ENCODE measurements around the gene GPHN. TPM values are rescaled to one million over a fixed set of nuclear protein-coding genes. Genes with fewer than 3 reads are reported as not detected.

The GPHN gene
- total and polyA plus RNA-seq, 4 experiments from 2014 or later = 9.0 to 18.8 (median 14.9) TPM

DNA sequence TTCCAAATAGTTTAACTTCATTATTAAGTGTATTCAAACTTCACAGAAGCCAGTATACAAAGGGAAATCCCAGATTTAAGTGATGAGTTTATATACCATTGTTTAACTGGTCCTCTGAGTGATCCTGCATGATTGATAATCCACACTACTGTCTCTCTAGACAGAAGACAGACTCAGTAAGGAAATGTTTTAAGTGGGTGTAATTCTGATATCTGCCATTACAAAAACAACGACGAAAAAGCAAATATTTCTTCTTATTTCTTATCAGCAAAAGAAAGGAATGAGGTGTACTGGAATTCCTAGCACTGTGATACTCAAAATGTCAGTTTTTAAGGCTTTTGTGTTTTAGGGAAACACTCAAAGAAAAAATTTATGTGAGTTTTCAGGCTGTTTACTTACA, 127.5 kb downstream of the GPHN start:
- Histone ChIP-seq H3K4me3 (ENCODE audit: low read length in 2 of 2) (no peak overlapping the region), H3K36me3 (ENCODE audit: insufficient read depth, low read length) (no peaks in the 10 kb centered on the region), H3K4me1 (ENCODE audit: insufficient read depth, low read length) (no peaks in the 10 kb centered on the region), H3K27ac (ENCODE audit: low read depth, low read length) (no peak overlapping the region), H3K9me3 (ENCODE audit: control insufficient read depth in 1 of 2, low read length in 2 of 2) (no peaks in the 10 kb centered on the region), H3K27me3 (ENCODE audit: insufficient read depth, low read length) (no peaks in the 10 kb centered on the region)
- CTCF ChIA-PET (ENCODE audit: partially characterized antibody) = no interaction called here
- intact Hi-C loops (cut with micrococcal nuclease) = no loop called here
- H3K27me3 Mint-ChIP-seq = no peaks in the 10 kb centered on the region
- peaks cover 0 to 12% (median 0%) of the 10 kb centered on the region in 8 donors for H3K9me3 Mint-ChIP-seq
- H3K27ac Mint-ChIP-seq = no peak overlapping the region
- POLR2A ChIA-PET (ENCODE audit: partially characterized antibody) = no interaction called here
- H3K4me1 Mint-ChIP-seq = peaks cover 0 to 14% (median 7%) of the 10 kb centered on the region in 4 donors
- no peak for DNase-seq
- no peak overlapping the region for H3K4me3 Mint-ChIP-seq
- peaks cover 0 to 11% of the 10 kb centered on the region in 2 donors for H3K36me3 Mint-ChIP-seq

GRCh38 chr14:66636240-66636639, 128.3 kb downstream of the GPHN start:
- Mint-ChIP-seq H3K27ac (no peak overlapping the region), H3K27me3 (no peaks in the 10 kb centered on the region), H3K4me3 (no peak overlapping the region), H3K4me1 (peaks cover 0 to 14% (median 7%) of the 10 kb centered on the region in 4 donors), H3K9me3 (peaks cover 0 to 12% (median 0%) of the 10 kb centered on the region in 8 donors), H3K36me3 (peaks cover 0 to 11% of the 10 kb centered on the region in 2 donors)
- no peaks in the 10 kb centered on the region for H3K4me1 ChIP-seq (ENCODE audit: insufficient read depth, low read length)
- intact Hi-C loops (cut with micrococcal nuclease) = no loop called here
- no peak overlapping the region for H3K27ac ChIP-seq (ENCODE audit: low read depth, low read length)
- H3K9me3 ChIP-seq (ENCODE audit: control insufficient read depth in 1 of 2, low read length in 2 of 2) = no peaks in the 10 kb centered on the region
- no peak overlapping the region for H3K4me3 ChIP-seq (ENCODE audit: low read length in 2 of 2)
- H3K36me3 ChIP-seq (ENCODE audit: insufficient read depth, low read length) = no peaks in the 10 kb centered on the region
- DNase-seq = no peak
- ChIA-PET CTCF (ENCODE audit: partially characterized antibody) (no interaction called here), POLR2A (ENCODE audit: partially characterized antibody) (no interaction called here)
- no peaks in the 10 kb centered on the region for H3K27me3 ChIP-seq (ENCODE audit: insufficient read depth, low read length)

DNA sequence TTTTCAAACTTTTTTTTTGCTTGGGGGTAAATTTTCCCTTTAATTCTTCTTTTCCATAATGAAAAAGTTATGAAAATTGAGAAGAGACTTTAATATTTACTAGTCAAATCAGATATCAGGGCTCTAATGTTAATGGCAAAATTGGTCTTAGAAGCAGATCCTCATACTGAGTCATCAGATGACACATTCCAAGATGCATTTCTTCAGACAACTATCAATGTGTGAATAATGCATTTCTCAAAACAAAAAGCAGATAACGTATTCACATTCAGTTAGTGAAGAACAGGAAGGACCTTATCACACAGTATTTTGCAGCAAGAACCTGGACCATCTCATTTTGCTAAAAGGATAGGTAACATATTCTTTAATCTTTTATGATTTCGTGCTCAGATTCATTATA, 130.7 kb downstream of the GPHN start:
- no peak overlapping the region for H3K27ac Mint-ChIP-seq
- intact Hi-C loops (cut with micrococcal nuclease) = no loop called here
- peaks cover 0 to 18% (median 14%) of the 10 kb centered on the region in 4 donors for H3K4me1 Mint-ChIP-seq
- Histone ChIP-seq H3K27me3 (ENCODE audit: insufficient read depth, low read length) (no peaks in the 10 kb centered on the region), H3K27ac (ENCODE audit: low read depth, low read length) (no peak overlapping the region), H3K36me3 (ENCODE audit: insufficient read depth, low read length) (no peaks in the 10 kb centered on the region), H3K9me3 (ENCODE audit: control insufficient read depth in 1 of 2, low read length in 2 of 2) (no peaks in the 10 kb centered on the region), H3K4me1 (ENCODE audit: insufficient read depth, low read length) (no peaks in the 10 kb centered on the region), H3K4me3 (ENCODE audit: low read length in 2 of 2) (no peak overlapping the region)
- no peak for DNase-seq
- ChIA-PET CTCF (ENCODE audit: partially characterized antibody) (interaction anchor here (1.0 to 1.8 kb wide), 2 partner anchors 10 to 15 kb away, joined by 3 to 4 read pairs; no protein-coding TSS in a partner anchor), POLR2A (ENCODE audit: partially characterized antibody) (no interaction called here)
- H3K4me3 Mint-ChIP-seq = no peak overlapping the region
- H3K36me3 Mint-ChIP-seq = no peaks in the 10 kb centered on the region
- H3K27me3 Mint-ChIP-seq = no peaks in the 10 kb centered on the region
- H3K9me3 Mint-ChIP-seq = peaks cover 0 to 4% (median 0%) of the 10 kb centered on the region in 8 donors

GRCh38 chr14:66641861-66642635, 134.1 kb downstream of the GPHN start:
- Mint-ChIP-seq H3K27ac (no peak overlapping the region), H3K36me3 (peaks cover 2 to 4% of the 10 kb centered on the region in 2 donors)
- H3K4me1 ChIP-seq (ENCODE audit: insufficient read depth, low read length) = no peaks in the 10 kb centered on the region

GRCh38 chr14:66643344-66643743, 135.4 kb downstream of the GPHN start:
- Mint-ChIP-seq H3K9me3 (peaks cover 0 to 2% (median 0%) of the 10 kb centered on the region in 8 donors), H3K4me3 (no peak overlapping the region), H3K4me1 (peaks cover 0 to 19% (median 12%) of the 10 kb centered on the region in 4 donors), H3K36me3 (peaks cover 2 to 4% of the 10 kb centered on the region in 2 donors), H3K27ac (no peak overlapping the region), H3K27me3 (no peaks in the 10 kb centered on the region)
- Histone ChIP-seq H3K27ac (ENCODE audit: low read depth, low read length) (no peak overlapping the region), H3K27me3 (ENCODE audit: insufficient read depth, low read length) (no peaks in the 10 kb centered on the region), H3K36me3 (ENCODE audit: insufficient read depth, low read length) (no peaks in the 10 kb centered on the region), H3K4me1 (ENCODE audit: insufficient read depth, low read length) (no peaks in the 10 kb centered on the region), H3K9me3 (ENCODE audit: control insufficient read depth in 1 of 2, low read length in 2 of 2) (no peaks in the 10 kb centered on the region), H3K4me3 (ENCODE audit: low read length in 2 of 2) (no peak overlapping the region)
- intact Hi-C loops (cut with micrococcal nuclease) = no loop called here
- POLR2A ChIA-PET (ENCODE audit: partially characterized antibody) = no interaction called here
- DNase-seq = no peak
- CTCF ChIA-PET (ENCODE audit: partially characterized antibody) = no interaction called here

More at GRCh38 chr14:66641861-66642635, 134.1 kb downstream of the GPHN start:
- DNase-seq = no peak
- ChIA-PET POLR2A (ENCODE audit: partially characterized antibody) (no interaction called here), CTCF (ENCODE audit: partially characterized antibody) (no interaction called here)
- Histone ChIP-seq H3K27me3 (ENCODE audit: insufficient read depth, low read length) (no peaks in the 10 kb centered on the region), H3K27ac (ENCODE audit: low read depth, low read length) (no peak overlapping the region), H3K4me3 (ENCODE audit: low read length in 2 of 2) (no peak overlapping the region), H3K36me3 (ENCODE audit: insufficient read depth, low read length) (no peaks in the 10 kb centered on the region), H3K9me3 (ENCODE audit: control insufficient read depth in 1 of 2, low read length in 2 of 2) (no peaks in the 10 kb centered on the region)
- H3K27me3 Mint-ChIP-seq = no peaks in the 10 kb centered on the region
- no peak overlapping the region for H3K4me3 Mint-ChIP-seq
- H3K4me1 Mint-ChIP-seq = peaks cover 0 to 19% (median 12%) of the 10 kb centered on the region in 4 donors
- H3K9me3 Mint-ChIP-seq = peaks cover 0 to 2% (median 0%) of the 10 kb centered on the region in 8 donors
- intact Hi-C loops (cut with micrococcal nuclease) = no loop called here

GRCh38 chr14:66645716-66646115, 137.8 kb downstream of the GPHN start:
- Mint-ChIP-seq H3K27me3 (no peaks in the 10 kb centered on the region), H3K36me3 (peaks cover 2 to 4% of the 10 kb centered on the region in 2 donors), H3K9me3 (peaks cover 0 to 2% (median 0%) of the 10 kb centered on the region in 8 donors), H3K4me1 (peaks cover 15 to 37% (median 19%) of the 10 kb centered on the region in 4 donors), H3K27ac (no peak overlapping the region), H3K4me3 (peak overlapping the region in 1 of 8 donors; percentile 33)
- Histone ChIP-seq H3K9me3 (ENCODE audit: control insufficient read depth in 1 of 2, low read length in 2 of 2) (no peaks in the 10 kb centered on the region), H3K36me3 (ENCODE audit: insufficient read depth, low read length) (no peaks in the 10 kb centered on the region), H3K27ac (ENCODE audit: low read depth, low read length) (no peak overlapping the region), H3K4me1 (ENCODE audit: insufficient read depth, low read length) (peaks cover 15% of the 10 kb centered on the region), H3K27me3 (ENCODE audit: insufficient read depth, low read length) (no peaks in the 10 kb centered on the region), H3K4me3 (ENCODE audit: low read length in 2 of 2) (no peak overlapping the region)
- POLR2A ChIA-PET (ENCODE audit: partially characterized antibody) = no interaction called here
- DNase-seq = no peak
- CTCF ChIA-PET (ENCODE audit: partially characterized antibody) = no interaction called here
- intact Hi-C loops (cut with micrococcal nuclease) = no loop called here

DNA sequence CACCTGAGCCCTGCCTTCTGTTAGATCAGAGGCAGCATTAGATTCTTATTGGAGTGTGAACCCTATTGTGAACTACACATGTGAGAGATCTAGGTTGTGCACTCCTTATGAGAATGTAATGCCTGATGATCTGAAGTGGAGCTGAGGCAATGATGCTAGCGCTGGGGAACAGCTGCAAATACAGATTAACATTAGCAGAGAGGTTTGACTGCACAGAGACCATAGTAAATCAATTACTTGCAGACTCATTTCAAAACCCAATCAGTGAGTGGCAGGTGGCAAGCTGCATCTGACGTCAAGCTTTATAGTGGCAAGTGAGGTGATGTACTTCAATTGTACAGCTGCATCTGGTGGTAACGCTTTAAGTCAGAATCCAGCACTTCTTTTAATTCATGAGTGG, 141.6 kb downstream of the GPHN start:
- peaks cover 15% of the 10 kb centered on the region for H3K4me1 ChIP-seq (ENCODE audit: insufficient read depth, low read length)
- intact Hi-C loops (cut with micrococcal nuclease) = no loop called here
- Mint-ChIP-seq H3K4me3 (peak overlapping the region in 1 of 8 donors; percentile 36), H3K9me3 (peaks cover 0 to 10% (median 3%) of the 10 kb centered on the region in 8 donors), H3K36me3 (peaks cover 4 to 7% of the 10 kb centered on the region in 2 donors), H3K27me3 (no peaks in the 10 kb centered on the region), H3K27ac (peak overlapping the region in 2 of 7 donors; percentile 50 to 71), H3K4me1 (peaks cover 17 to 33% (median 19%) of the 10 kb centered on the region in 4 donors)
- H3K4me3 ChIP-seq (ENCODE audit: low read length in 2 of 2) = no peak overlapping the region
- H3K9me3 ChIP-seq (ENCODE audit: control insufficient read depth in 1 of 2, low read length in 2 of 2) = no peaks in the 10 kb centered on the region
- CTCF ChIA-PET (ENCODE audit: partially characterized antibody) = no interaction called here
- no peaks in the 10 kb centered on the region for H3K36me3 ChIP-seq (ENCODE audit: insufficient read depth, low read length)
- no peak overlapping the region for H3K27ac ChIP-seq (ENCODE audit: low read depth, low read length)
- POLR2A ChIA-PET (ENCODE audit: partially characterized antibody) = no interaction called here
- no peaks in the 10 kb centered on the region for H3K27me3 ChIP-seq (ENCODE audit: insufficient read depth, low read length)
- peak in 2 of 5 donors; percentile 3 to 4 for DNase-seq

All from CD4-positive, alpha-beta memory T cell (primary cell).